GM23338 (cell line): ENCODE measurements around the gene PRKCH. TPM values are rescaled to one million over a fixed set of nuclear protein-coding genes. Genes with fewer than 3 reads are reported as not detected.

ENCODE experiments used
- ATAC-seq: fragments of 200-7000 bp; cut with Tn5 transposase; 3 replicates; pipeline ENCODE4 v1.9.1; 2020
- DNase-seq: peaks from one replicate; pipeline ENCODE4 v3.0.0-alpha.2; 2015; ENCODE audit warnings: low spot score
- H2AFZ ChIP-seq: fragments of 200-600 bp; sonication (generic); 2 replicates; pipeline ENCODE4 v1.8.0; 2016; ENCODE audit warnings: antibody characterized with exemption, mild to moderate bottlenecking, moderate library complexity
- H3F3A ChIP-seq: fragments of 200-600 bp; sonication (generic); replicated peaks from 2 replicates; pipeline ENCODE4 v1.8.0; 2017; ENCODE audit warnings: antibody characterized with exemption, mixed run types, low read depth
- H3K27ac ChIP-seq: fragments of 200-600 bp; sonication (generic); 2 replicates; pipeline ENCODE4 v1.6.1; 2016; ENCODE audit warnings: low read depth
- H3K27me3 ChIP-seq: fragments of 200-600 bp; sonication (generic); 2 replicates; pipeline ENCODE4 v1.8.0; 2016; ENCODE audit warnings: mild to moderate bottlenecking, mixed run types, moderate library complexity; ENCODE audit not compliant: insufficient read depth
- H3K36me3 ChIP-seq: fragments of 200-600 bp; sonication (generic); 2 replicates; pipeline ENCODE4 v1.8.0; 2016; ENCODE audit warnings: mild to moderate bottlenecking; ENCODE audit not compliant: insufficient read depth
- H3K4me1 ChIP-seq: fragments of 200-600 bp; sonication (generic); 2 replicates; pipeline ENCODE4 v1.8.0; 2016; ENCODE audit warnings: mild to moderate bottlenecking, moderate library complexity; ENCODE audit not compliant: insufficient read depth
- H3K4me2 ChIP-seq: fragments of 200-600 bp; sonication (generic); 2 replicates; pipeline ENCODE4 v1.7.1; 2017; ENCODE audit warnings: mixed run types
- H3K4me3 ChIP-seq: fragments of 200-600 bp; sonication (generic); 2 replicates; pipeline ENCODE4 v1.6.1; 2016; ENCODE audit warnings: mixed run types
- H3K79me2 ChIP-seq: fragments of 200-600 bp; sonication (generic); replicated peaks from 2 replicates; pipeline ENCODE4 v1.8.0; 2017; ENCODE audit warnings: mild to moderate bottlenecking; ENCODE audit not compliant: insufficient read depth
- H3K9me2 ChIP-seq: fragments of 200-600 bp; sonication (generic); 2 replicates; pipeline ENCODE4 v1.8.0; 2017; ENCODE audit not compliant: insufficient read depth
- H4K20me1 ChIP-seq: fragments of 200-600 bp; sonication (generic); replicated peaks from 2 replicates; pipeline ENCODE4 v1.8.0; 2017; ENCODE audit warnings: mild to moderate bottlenecking; ENCODE audit not compliant: insufficient read depth
- H3K27ac Mint-ChIP-seq: 2 replicates; pipeline ENCODE4 v1.8.0; 2020; ENCODE audit warnings: inconsistent platforms, mild to moderate bottlenecking, moderate library complexity, mixed read lengths
- H3K27me3 Mint-ChIP-seq: 3 replicates; pipeline ENCODE4 v1.8.0; 2022; ENCODE audit warnings: low read depth, mild to moderate bottlenecking, moderate library complexity, mixed read lengths, inconsistent platforms; ENCODE audit not compliant: insufficient read depth, poor library complexity
- H3K36me3 Mint-ChIP-seq: 3 replicates; pipeline ENCODE4 v1.8.0; 2021; ENCODE audit warnings: low read depth, mild to moderate bottlenecking, inconsistent platforms, moderate library complexity, mixed read lengths
- H3K4me1 Mint-ChIP-seq: 3 replicates; pipeline ENCODE4 v1.8.0; 2020; ENCODE audit warnings: mild to moderate bottlenecking, inconsistent platforms, mixed read lengths
- H3K4me3 Mint-ChIP-seq: 3 replicates; pipeline ENCODE4 v1.8.0; 2021; ENCODE audit warnings: moderate library complexity, mild to moderate bottlenecking, inconsistent platforms, mixed read lengths
- H3K9me3 Mint-ChIP-seq: 3 replicates; pipeline ENCODE4 v1.8.0; 2020; ENCODE audit warnings: moderate library complexity, mild to moderate bottlenecking, inconsistent platforms, mixed read lengths
- CREB1 ChIP-seq: fragments of 250-450 bp; sonication (Bioruptor Pico); IDR thresholded peaks from 2 replicates; pipeline ENCODE4 v1.5.0; 2020; ENCODE audit warnings: low read depth, mild to moderate bottlenecking, moderate library complexity
- EZH2 ChIP-seq: fragments of 200-600 bp; sonication (generic); IDR thresholded peaks from one replicate; pipeline ENCODE4 v1.8.0; 2017; ENCODE audit warnings: antibody characterized with exemption, mild to moderate bottlenecking, low read depth; ENCODE audit not compliant: unreplicated experiment
- EZH2phosphoT487 ChIP-seq: fragments of 200-600 bp; sonication (generic); IDR thresholded peaks from one replicate; pipeline ENCODE4 v1.8.1; 2018; ENCODE audit warnings: antibody characterized with exemption; ENCODE audit not compliant: unreplicated experiment
- JUNB ChIP-seq: IDR thresholded peaks from one replicate; pipeline ENCODE4 v1.6.1; 2016; ENCODE audit warnings: antibody characterized with exemption; ENCODE audit not compliant: unreplicated experiment
- NANOG ChIP-seq: IDR thresholded peaks from 2 replicates; pipeline ENCODE4 v1.6.1; 2016; ENCODE audit warnings: antibody characterized with exemption, borderline replicate concordance
- STAT1 ChIP-seq: IDR thresholded peaks from one replicate; pipeline ENCODE4 v1.6.1; 2016; ENCODE audit warnings: antibody characterized with exemption; ENCODE audit not compliant: unreplicated experiment
- ZNF114 ChIP-seq: fragments of 250-450 bp; sonication (Bioruptor Pico); IDR thresholded peaks from 2 replicates; pipeline ENCODE4 v1.5.0; 2020; ENCODE audit warnings: mild to moderate bottlenecking, moderate library complexity
- polyA plus RNA-seq: library from polyadenylated mRNA; unstranded; fragments of >200 nt; fragmentation: Nextera tagmentation; extraction: Ambion mirVana; gene quantifications from 2 replicates; pipeline ENCODE4 v1.2.1, GENCODE V29; 2016
- total RNA-seq: library from RNA; depleted of rRNA; stranded (reverse); fragments of >200 nt; shearing (Covaris generic); gene quantifications from 2 replicates; pipeline ENCODE4 v1.2.3, GENCODE V29; 2014
- TF ChIP-seq, protein P1 (sequence below): fragments of 250-450 bp; sonication (Bioruptor Pico); IDR thresholded peaks from 2 replicates; pipeline ENCODE4 v1.5.0; 2020; ENCODE audit warnings: mild to moderate bottlenecking, moderate library complexity
- TF ChIP-seq, protein P2 (sequence below): IDR thresholded peaks from one replicate; pipeline ENCODE4 v1.6.1; 2018; ENCODE audit warnings: antibody characterized with exemption; ENCODE audit not compliant: unreplicated experiment
- TF ChIP-seq, protein P3 (sequence below), 2 experiments: fragments of 200-600 bp in 1 of 2; sonication (generic) in 1 of 2; conservative IDR thresholded peaks; 2 replicates each; pipeline versions ENCODE4 v1.5.1 to v1.6.1; 2016 to 2017; ENCODE audit warnings: antibody characterized with exemption in 2 of 2, low read depth in 2 of 2, mild to moderate bottlenecking in 2 of 2, moderate library complexity in 1 of 2

Gene PRKCH
- total and polyA plus RNA-seq, 2 experiments from 2014 or later: 5.4 to 10.1 TPM

DNA sequence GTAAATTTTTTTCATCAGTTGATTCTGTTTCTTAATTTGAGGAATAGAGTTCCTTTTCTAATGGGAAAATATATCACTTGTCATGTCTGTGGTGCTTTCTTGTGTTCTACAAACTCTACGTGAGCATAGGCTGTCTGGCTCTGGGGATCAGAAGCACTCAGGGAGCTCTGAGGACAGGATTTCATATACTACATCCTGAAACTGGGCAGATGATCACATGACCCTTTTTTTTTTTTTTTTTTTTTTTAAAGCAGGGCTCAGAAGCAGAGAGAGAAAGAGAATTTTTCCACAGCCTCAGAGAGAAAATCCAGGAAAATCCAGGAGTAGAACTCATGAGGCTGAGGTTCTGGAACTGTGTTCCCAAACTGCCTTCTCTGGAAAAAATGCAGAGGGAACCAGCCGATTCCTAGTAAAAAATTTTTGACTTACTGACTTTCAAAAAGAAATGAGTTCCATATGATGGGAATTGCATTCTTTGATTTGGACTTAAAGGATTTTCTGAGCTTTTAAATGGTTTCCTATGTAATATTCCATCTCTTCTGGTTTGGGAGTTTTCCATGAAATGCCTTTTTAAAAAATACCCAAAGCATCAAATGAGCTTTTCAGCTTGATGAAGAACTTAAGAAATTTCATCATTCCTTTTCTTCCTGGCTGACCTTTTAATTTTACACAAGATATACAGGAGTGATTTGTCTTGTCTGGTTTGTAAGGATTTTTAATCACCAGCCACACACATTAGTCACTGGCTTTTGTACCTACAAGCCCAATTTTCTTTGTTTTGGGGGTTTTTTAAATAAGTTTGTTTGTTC is 190.9 kb downstream of the PRKCH start (continued):
- TF ChIP-seq, protein P1, sequence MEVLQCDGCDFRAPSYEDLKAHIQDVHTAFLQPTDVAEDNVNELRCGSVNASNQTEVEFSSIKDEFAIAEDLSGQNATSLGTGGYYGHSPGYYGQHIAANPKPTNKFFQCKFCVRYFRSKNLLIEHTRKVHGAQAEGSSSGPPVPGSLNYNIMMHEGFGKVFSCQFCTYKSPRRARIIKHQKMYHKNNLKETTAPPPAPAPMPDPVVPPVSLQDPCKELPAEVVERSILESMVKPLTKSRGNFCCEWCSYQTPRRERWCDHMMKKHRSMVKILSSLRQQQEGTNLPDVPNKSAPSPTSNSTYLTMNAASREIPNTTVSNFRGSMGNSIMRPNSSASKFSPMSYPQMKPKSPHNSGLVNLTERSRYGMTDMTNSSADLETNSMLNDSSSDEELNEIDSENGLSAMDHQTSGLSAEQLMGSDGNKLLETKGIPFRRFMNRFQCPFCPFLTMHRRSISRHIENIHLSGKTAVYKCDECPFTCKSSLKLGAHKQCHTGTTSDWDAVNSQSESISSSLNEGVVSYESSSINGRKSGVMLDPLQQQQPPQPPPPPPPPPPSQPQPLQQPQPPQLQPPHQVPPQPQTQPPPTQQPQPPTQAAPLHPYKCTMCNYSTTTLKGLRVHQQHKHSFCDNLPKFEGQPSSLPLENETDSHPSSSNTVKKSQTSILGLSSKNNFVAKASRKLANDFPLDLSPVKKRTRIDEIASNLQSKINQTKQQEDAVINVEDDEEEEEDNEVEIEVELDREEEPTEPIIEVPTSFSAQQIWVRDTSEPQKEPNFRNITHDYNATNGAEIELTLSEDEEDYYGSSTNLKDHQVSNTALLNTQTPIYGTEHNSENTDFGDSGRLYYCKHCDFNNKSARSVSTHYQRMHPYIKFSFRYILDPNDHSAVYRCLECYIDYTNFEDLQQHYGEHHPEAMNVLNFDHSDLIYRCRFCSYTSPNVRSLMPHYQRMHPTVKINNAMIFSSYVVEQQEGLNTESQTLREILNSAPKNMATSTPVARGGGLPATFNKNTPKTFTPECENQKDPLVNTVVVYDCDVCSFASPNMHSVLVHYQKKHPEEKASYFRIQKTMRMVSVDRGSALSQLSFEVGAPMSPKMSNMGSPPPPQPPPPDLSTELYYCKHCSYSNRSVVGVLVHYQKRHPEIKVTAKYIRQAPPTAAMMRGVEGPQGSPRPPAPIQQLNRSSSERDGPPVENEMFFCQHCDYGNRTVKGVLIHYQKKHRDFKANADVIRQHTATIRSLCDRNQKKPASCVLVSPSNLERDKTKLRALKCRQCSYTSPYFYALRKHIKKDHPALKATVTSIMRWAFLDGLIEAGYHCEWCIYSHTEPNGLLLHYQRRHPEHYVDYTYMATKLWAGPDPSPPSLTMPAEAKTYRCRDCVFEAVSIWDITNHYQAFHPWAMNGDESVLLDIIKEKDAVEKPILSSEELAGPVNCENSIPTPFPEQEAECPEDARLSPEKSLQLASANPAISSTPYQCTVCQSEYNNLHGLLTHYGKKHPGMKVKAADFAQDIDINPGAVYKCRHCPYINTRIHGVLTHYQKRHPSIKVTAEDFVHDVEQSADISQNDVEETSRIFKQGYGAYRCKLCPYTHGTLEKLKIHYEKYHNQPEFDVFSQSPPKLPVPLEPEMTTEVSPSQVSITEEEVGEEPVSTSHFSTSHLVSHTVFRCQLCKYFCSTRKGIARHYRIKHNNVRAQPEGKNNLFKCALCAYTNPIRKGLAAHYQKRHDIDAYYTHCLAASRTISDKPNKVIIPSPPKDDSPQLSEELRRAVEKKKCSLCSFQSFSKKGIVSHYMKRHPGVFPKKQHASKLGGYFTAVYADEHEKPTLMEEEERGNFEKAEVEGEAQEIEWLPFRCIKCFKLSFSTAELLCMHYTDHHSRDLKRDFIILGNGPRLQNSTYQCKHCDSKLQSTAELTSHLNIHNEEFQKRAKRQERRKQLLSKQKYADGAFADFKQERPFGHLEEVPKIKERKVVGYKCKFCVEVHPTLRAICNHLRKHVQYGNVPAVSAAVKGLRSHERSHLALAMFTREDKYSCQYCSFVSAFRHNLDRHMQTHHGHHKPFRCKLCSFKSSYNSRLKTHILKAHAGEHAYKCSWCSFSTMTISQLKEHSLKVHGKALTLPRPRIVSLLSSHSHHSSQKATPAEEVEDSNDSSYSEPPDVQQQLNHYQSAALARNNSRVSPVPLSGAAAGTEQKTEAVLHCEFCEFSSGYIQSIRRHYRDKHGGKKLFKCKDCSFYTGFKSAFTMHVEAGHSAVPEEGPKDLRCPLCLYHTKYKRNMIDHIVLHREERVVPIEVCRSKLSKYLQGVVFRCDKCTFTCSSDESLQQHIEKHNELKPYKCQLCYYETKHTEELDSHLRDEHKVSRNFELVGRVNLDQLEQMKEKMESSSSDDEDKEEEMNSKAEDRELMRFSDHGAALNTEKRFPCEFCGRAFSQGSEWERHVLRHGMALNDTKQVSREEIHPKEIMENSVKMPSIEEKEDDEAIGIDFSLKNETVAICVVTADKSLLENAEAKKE (CRISPR knock-in tag): no peak
- TF ChIP-seq EZH2 (no peak), STAT1 (no peak), ZNF114 (CRISPR knock-in tag) (no peak), CREB1 (CRISPR knock-in tag) (no peak), NANOG (no peak)

DNA sequence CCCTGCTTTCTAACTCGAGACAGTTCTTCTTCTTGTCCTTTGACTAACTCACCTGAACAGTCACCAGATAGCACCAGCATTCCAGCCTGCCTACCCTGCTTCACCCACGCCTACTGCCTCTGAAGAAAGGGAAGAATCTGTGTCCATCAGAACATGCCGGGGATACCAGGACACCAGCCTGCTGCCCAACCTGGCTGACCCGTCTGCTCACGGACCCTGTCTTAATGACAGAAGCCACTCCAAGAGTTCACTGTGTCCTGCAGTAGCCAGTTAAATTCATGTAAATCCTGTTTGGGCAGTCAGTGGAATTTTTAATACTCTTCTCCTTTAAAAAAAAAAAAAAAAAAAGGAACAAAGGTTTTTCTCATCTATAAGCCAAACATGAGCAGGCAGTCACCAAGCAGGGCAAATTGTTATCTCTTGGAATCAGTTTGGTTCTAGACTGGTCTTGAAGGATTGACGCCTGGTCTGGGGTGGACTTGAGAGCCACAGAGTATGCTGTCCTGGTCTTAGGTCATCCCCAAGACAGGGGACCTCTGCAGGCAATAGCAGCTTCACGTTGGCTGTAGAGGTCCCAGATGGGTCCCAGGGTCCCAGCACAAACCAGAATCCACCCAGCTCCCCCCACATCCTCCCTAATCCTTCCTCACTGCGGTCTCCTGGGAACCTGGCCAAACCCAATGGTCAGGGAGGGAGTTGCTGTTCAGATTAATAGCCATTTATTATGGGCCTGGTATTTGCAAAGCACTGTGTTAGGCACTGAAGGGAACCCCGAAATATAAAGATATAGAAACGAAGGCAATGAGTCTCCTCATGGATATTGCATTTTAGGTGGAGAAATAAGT is 192.8 kb downstream of the PRKCH start:
- Mint-ChIP-seq H3K4me1 (peaks cover 13% of the 10 kb centered on the region), H3K27me3 (peaks cover 3% of the 10 kb centered on the region), H3K4me3 (no peak overlapping the region), H3K27ac (no peak overlapping the region), H3K36me3 (no peaks in the 10 kb centered on the region), H3K9me3 (no peaks in the 10 kb centered on the region)
- no peak overlapping the region for H2AFZ ChIP-seq
- peaks cover 6% of the 10 kb centered on the region for H3K4me1 ChIP-seq
- H3K27ac ChIP-seq: no peak overlapping the region
- no peaks in the 10 kb centered on the region for H3K36me3 ChIP-seq
- H3K9me2 ChIP-seq: peaks cover 2% of the 10 kb centered on the region; the same call in 1 of the 2 replicates
- H3K27me3 ChIP-seq: no peaks in the 10 kb centered on the region
- ATAC-seq: no peak
- no peak for DNase-seq
- H3K4me2 ChIP-seq: no peak overlapping the region
- no peak overlapping the region for H3K4me3 ChIP-seq
- H3F3A ChIP-seq: no peaks in the 10 kb centered on the region
- H4K20me1 ChIP-seq: no peaks in the 10 kb centered on the region
- H3K79me2 ChIP-seq: no peaks in the 10 kb centered on the region
- no peak for TF ChIP-seq ZNF114 (CRISPR knock-in tag)
- TF ChIP-seq, protein P2, sequence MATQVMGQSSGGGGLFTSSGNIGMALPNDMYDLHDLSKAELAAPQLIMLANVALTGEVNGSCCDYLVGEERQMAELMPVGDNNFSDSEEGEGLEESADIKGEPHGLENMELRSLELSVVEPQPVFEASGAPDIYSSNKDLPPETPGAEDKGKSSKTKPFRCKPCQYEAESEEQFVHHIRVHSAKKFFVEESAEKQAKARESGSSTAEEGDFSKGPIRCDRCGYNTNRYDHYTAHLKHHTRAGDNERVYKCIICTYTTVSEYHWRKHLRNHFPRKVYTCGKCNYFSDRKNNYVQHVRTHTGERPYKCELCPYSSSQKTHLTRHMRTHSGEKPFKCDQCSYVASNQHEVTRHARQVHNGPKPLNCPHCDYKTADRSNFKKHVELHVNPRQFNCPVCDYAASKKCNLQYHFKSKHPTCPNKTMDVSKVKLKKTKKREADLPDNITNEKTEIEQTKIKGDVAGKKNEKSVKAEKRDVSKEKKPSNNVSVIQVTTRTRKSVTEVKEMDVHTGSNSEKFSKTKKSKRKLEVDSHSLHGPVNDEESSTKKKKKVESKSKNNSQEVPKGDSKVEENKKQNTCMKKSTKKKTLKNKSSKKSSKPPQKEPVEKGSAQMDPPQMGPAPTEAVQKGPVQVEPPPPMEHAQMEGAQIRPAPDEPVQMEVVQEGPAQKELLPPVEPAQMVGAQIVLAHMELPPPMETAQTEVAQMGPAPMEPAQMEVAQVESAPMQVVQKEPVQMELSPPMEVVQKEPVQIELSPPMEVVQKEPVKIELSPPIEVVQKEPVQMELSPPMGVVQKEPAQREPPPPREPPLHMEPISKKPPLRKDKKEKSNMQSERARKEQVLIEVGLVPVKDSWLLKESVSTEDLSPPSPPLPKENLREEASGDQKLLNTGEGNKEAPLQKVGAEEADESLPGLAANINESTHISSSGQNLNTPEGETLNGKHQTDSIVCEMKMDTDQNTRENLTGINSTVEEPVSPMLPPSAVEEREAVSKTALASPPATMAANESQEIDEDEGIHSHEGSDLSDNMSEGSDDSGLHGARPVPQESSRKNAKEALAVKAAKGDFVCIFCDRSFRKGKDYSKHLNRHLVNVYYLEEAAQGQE: no peak
- no peak for TF ChIP-seq EZH2
- no peak for TF ChIP-seq CREB1 (CRISPR knock-in tag)
- no peak for TF ChIP-seq JUNB
- no peak for TF ChIP-seq EZH2phosphoT487
- TF ChIP-seq, protein P3, sequence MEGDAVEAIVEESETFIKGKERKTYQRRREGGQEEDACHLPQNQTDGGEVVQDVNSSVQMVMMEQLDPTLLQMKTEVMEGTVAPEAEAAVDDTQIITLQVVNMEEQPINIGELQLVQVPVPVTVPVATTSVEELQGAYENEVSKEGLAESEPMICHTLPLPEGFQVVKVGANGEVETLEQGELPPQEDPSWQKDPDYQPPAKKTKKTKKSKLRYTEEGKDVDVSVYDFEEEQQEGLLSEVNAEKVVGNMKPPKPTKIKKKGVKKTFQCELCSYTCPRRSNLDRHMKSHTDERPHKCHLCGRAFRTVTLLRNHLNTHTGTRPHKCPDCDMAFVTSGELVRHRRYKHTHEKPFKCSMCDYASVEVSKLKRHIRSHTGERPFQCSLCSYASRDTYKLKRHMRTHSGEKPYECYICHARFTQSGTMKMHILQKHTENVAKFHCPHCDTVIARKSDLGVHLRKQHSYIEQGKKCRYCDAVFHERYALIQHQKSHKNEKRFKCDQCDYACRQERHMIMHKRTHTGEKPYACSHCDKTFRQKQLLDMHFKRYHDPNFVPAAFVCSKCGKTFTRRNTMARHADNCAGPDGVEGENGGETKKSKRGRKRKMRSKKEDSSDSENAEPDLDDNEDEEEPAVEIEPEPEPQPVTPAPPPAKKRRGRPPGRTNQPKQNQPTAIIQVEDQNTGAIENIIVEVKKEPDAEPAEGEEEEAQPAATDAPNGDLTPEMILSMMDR (conservative IDR thresholded peaks at IDR 0.05; ENCODE audit: low read depth in 2 of 2): no peak
